Skeletal muscle tissue (tissue), 4 donors: ENCODE measurements around the gene ECSIT. TPM values are rescaled to one million over a fixed set of nuclear protein-coding genes. Genes with fewer than 3 reads are reported as not detected.

ENCODE experiments used
- H3K27ac ChIP-seq: one replicate; pipeline ENCODE4 v1.7.0; 2013; ENCODE audit warnings: mild to moderate bottlenecking, low read depth, low read length, inconsistent platforms
- H3K27me3 ChIP-seq, 3 donors: one replicate each; pipeline ENCODE4 v1.7.0; 2013; ENCODE audit warnings: low read length in 3 of 3; ENCODE audit not compliant: control insufficient read depth in 3 of 3, insufficient read depth in 3 of 3
- H3K36me3 ChIP-seq, 3 donors: one replicate each; pipeline ENCODE4 v1.7.0; 2013; ENCODE audit warnings: low read length in 3 of 3; ENCODE audit not compliant: control insufficient read depth in 3 of 3, insufficient read depth in 3 of 3
- H3K4me1 ChIP-seq, 3 donors: one replicate each; pipeline ENCODE4 v1.7.0; 2013; ENCODE audit warnings: low read length in 3 of 3, mild to moderate bottlenecking in 3 of 3; ENCODE audit not compliant: control insufficient read depth in 3 of 3, insufficient read depth in 3 of 3
- H3K4me3 ChIP-seq, 3 donors: one replicate each; pipeline ENCODE4 v1.7.0; 2013; ENCODE audit warnings: low read length in 3 of 3
- H3K9ac ChIP-seq, 3 donors: one replicate each; pipeline ENCODE4 v1.7.0; 2013; ENCODE audit warnings: low read length in 3 of 3, mild to moderate bottlenecking in 3 of 3, moderate library complexity in 2 of 3, low read depth in 1 of 3
- H3K9me3 ChIP-seq, 3 donors: one replicate each; pipeline ENCODE4 v1.7.0; 2013; ENCODE audit warnings: low read length in 3 of 3; ENCODE audit not compliant: control insufficient read depth in 3 of 3
- total RNA-seq: library from RNA; depleted of rRNA; stranded (reverse); fragments of >200 nt; gene quantifications from one replicate; pipeline ENCODE4 v1.2.3, GENCODE V29; 2014
- donor health status: Osteomylitis.

The ECSIT gene
- total RNA-seq, 1 donor from 2014 or later, result 43.8 TPM

DNA sequence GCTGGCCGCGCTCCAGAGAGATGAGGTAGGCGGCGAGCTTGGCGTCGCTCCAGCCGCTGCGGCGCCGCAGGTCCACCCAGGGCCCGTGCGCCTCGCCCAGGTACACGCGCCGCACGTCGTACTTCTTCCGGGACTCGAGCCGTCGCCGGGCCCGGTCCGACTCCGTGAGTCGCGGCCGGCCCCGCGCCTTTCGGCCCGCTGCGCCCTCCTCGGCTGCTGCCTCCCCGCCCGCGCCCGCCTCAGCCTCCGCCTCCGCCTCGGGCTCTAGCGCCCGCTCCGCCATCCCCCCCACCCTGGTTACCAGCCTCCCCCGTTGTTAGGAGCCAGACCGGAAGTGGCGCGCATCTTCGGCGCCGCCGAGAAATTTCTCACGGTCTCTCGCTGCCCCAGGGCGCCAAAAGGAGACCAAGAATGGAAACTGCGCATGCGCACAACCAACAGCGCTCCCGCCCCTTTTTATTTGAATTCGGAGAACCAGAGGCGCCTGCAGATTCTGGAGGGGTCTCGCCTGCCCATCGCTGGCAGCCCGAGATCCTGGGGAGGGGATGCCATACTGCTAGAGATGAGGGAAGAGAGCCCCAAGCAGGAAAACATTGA, 23.3 kb downstream of the ECSIT start, which contains the start of gene ZNF653:
Gene ZNF653 (minus strand): TSS at position 336 of the 597 bp plus-strand sequence. CDS start 53 bp downstream, at position 283.
- H3K27ac ChIP-seq, result peak within 1 kb of the TSS; percentile 96
- H3K36me3 ChIP-seq, result peaks cover 2 to 7% (median 4%) of the 10 kb centered on the region in 3 donors
- peak within 1 kb of the TSS; percentile 74 to 83 (median 83) for H3K9ac ChIP-seq
- H3K9me3 ChIP-seq, result no peaks in the 10 kb centered on the region
- H3K4me1 ChIP-seq, result peaks cover 6 to 11% (median 10%) of the 10 kb centered on the region in 3 donors
- H3K27me3 ChIP-seq, result no peaks in the 10 kb centered on the region
- peak within 1 kb of the TSS; percentile 65 to 82 (median 80) for H3K4me3 ChIP-seq

DNA sequence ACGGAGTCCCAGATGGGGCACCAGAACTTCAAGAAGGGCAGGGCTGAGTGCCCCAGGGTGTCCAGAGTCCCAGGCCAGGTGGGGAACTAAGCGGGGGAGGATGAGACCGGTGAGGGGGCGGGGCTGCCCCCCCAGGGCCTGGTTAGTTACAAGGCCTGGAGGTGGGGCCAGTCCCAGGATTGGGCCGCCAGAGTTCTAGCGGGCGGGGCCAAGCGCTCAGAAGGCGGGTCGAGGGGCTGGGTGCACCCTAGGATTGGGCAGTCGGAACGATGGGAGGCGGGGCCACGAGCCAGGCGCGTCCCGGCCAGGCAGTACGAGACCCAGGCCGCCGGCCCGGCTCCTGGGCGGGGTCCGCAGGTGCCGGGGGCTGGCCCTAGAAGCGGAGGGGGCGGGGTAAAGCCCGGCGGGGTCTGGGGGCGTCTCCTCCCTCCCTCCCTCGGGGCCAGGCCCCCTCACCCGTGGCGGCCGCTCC, 23.9 kb downstream of the ECSIT start:
- H3K36me3 ChIP-seq, result peaks cover 0 to 3% (median 2%) of the 10 kb centered on the region in 3 donors
- peak overlapping the region; percentile 65 to 82 (median 80) for H3K4me3 ChIP-seq
- peaks cover 6 to 11% (median 10%) of the 10 kb centered on the region in 3 donors for H3K4me1 ChIP-seq
- no peaks in the 10 kb centered on the region for H3K9me3 ChIP-seq
- H3K27me3 ChIP-seq, result no peaks in the 10 kb centered on the region
- H3K9ac ChIP-seq, result peak overlapping the region; percentile 74 to 83 (median 83)
- peak overlapping the region; percentile 96 for H3K27ac ChIP-seq

DNA sequence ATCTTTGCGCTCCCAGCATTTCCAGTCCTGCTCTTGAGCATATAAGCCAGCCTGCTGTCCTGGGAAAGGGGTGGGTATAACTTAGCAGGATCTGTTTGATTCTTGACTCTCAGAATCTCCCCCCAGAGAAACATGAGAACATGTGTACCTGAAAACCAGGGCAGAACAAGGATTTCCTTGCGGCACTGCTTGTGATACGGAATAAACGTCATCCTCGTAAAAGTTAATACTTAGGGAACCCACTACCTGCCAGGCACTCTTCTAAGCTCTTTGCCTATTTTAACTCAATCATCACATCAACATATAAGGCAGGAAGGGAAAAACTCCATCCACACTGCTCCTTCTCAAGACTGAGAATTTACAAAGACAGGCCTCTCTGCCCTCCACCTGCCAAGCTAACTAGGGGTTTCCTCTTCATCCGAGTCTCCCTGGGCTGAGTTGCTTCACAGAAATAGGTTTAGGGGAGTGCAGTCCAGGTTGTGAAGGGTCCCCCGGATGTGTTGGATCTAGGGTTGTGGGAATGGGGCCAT, 24.4 kb downstream of the ECSIT start:
- Histone ChIP-seq H3K36me3 (peaks cover 0 to 3% (median 2%) of the 10 kb centered on the region in 3 donors), H3K4me1 (peaks cover 6 to 11% (median 10%) of the 10 kb centered on the region in 3 donors), H3K9me3 (no peaks in the 10 kb centered on the region), H3K9ac (peak overlapping the region; percentile 68 to 83 (median 83)), H3K27ac (peak overlapping the region; percentile 96), H3K27me3 (no peaks in the 10 kb centered on the region), H3K4me3 (peak overlapping the region; percentile 65 to 82 (median 80))

DNA sequence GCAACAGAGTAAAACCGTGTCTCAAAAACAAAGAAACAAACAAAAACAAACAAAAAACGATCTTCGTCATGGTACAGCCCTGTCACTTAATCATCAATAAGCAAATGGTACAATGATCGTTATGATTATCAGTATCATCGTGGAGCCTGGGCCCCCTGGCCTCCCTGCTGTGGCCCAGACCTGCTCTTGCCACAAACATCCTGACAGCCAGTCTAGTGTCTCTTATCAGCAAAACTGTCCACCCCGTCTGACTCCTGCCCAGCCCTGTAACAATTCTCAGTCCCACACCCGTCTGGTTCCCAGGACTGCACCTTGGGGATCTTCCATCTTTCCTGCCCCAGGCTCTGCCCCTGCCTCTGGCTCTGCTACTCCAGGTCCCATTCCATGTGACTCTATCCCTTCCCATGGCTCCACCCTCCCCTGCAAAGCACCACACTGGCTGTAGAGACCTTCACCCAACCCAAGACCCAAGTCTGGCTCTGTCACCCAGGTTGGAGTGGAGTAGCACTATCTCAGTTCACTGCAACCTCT, 29.0 kb downstream of the ECSIT start:
- peaks cover 7 to 18% (median 16%) of the 10 kb centered on the region in 3 donors for H3K36me3 ChIP-seq
- peaks cover 0 to 5% (median 3%) of the 10 kb centered on the region in 3 donors for H3K4me1 ChIP-seq
- H3K27me3 ChIP-seq, result no peaks in the 10 kb centered on the region
- no peak overlapping the region for H3K27ac ChIP-seq
- no peaks in the 10 kb centered on the region for H3K9me3 ChIP-seq
- no peak overlapping the region for H3K9ac ChIP-seq
- H3K4me3 ChIP-seq, result no peak overlapping the region

DNA sequence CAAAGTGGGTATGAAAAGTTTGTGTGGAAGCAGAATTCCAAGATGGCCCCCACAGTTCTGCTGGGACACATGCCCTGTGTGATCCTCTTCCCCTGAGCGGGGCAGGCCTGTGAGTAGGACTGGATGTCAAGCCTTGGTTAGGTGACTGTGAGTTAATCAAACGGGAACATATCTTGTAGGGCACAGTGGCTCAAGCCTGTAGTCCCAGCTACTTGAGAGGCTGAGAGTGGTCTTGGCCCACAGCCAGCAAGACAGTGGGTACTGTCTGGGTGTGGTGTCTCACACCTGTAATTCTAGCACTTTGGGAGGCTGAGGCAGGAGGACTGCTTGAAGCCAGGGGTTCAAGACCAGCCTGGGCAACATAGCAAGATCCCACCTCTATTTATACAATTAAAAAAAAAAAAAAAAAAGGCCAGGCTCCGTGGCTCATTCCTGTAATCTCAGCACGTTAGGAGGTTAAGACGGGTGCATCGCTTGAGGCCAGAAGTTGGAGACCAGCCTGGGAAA, 29.7 kb downstream of the ECSIT start:
- H3K9me3 ChIP-seq, result no peaks in the 10 kb centered on the region
- H3K4me3 ChIP-seq, result no peak overlapping the region
- H3K27ac ChIP-seq, result no peak overlapping the region
- peaks cover 10 to 20% (median 17%) of the 10 kb centered on the region in 3 donors for H3K36me3 ChIP-seq
- no peaks in the 10 kb centered on the region for H3K4me1 ChIP-seq
- no peak overlapping the region for H3K9ac ChIP-seq
- H3K27me3 ChIP-seq, result no peaks in the 10 kb centered on the region

DNA sequence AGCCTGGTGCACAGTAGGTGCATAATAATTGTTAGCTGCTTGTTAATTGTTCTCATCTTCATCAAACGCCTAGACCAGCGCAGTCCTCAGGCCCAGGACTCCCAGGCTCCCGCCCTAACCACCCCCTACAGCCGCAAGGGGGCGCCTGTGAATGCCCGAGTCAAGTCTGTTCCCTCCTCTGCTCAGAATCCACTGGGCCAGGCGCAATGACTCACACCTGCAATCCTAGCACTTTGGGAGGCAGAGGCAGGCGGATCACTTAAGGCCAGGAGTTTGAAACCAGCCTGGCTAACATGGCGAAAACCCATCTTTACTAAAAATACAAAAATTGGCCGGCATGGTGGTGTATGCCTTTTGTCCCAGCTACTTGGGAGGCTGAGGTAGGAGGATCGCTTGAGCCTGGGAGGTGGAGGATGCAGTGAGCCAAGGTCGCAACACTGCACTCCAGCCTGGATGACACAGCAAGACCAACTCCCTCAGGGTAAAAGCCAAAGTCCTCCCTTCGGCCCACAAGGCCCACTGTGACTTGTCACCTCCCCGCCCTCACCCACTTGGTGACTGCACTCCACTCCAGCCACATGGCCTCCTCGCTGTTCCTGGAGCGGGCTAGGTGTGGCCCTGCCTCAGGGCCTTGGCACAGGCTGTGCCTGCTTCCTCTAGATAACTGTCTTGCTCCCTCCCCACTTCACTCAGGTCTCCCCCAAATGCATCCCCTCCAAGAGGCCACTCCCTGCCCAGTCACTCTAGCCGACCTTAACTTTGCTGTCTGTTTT, 32.4 kb downstream of the ECSIT start:
- H3K27ac ChIP-seq, result no peak overlapping the region
- H3K9ac ChIP-seq, result no peak overlapping the region
- H3K27me3 ChIP-seq, result no peaks in the 10 kb centered on the region
- H3K4me3 ChIP-seq, result no peak overlapping the region
- H3K36me3 ChIP-seq, result peaks cover 14 to 24% (median 17%) of the 10 kb centered on the region in 3 donors
- no peaks in the 10 kb centered on the region for H3K9me3 ChIP-seq
- no peaks in the 10 kb centered on the region for H3K4me1 ChIP-seq

DNA sequence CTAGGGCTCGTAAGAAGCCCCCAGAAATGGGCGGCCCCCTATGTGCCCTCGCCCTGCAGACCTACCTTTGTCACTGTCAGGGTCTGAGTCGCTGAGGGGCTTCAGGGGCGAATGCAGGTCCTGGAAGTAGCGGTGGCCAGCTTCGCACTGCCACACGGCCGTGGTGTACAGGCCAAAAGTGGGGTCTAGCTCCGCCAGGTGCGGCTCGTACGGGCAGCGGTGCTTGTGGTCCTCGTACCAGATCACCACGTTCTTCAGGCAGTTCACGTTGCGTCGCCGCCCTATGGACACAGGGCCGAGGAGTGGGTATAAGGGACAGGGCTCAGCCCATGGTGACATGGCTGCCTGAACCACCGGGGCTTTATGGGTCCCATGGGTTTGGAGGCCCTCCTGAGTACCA, 33.0 kb downstream of the ECSIT start:
- no peak overlapping the region for H3K4me3 ChIP-seq
- H3K27ac ChIP-seq, result no peak overlapping the region
- H3K9ac ChIP-seq, result no peak overlapping the region
- H3K9me3 ChIP-seq, result no peaks in the 10 kb centered on the region
- no peaks in the 10 kb centered on the region for H3K4me1 ChIP-seq
- H3K27me3 ChIP-seq, result no peaks in the 10 kb centered on the region
- peaks cover 18 to 26% (median 22%) of the 10 kb centered on the region in 3 donors for H3K36me3 ChIP-seq

DNA sequence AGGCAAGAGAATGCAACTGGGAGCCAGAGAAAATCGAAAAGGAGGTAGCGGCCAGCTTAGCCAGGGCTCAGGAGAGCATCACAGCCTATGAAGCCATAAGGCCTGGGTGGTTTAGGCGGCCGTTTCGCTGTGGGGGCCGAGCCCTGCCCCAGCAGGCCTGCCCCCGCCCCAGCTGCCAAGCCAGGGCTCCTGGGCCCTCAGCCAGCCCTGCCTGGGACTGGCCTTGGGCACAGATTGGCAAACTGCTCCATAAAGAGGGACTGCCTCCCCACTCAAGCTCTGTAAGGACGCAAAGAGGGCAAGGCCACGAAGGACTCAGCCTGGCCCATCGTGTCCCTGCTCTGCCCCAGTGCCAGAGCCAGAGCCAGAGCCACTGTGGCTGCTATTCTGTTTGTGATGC, 33.5 kb downstream of the ECSIT start:
- Histone ChIP-seq H3K4me3 (no peak overlapping the region), H3K27ac (no peak overlapping the region), H3K27me3 (no peaks in the 10 kb centered on the region), H3K9me3 (no peaks in the 10 kb centered on the region), H3K36me3 (peaks cover 20 to 26% (median 25%) of the 10 kb centered on the region in 3 donors), H3K9ac (no peak overlapping the region), H3K4me1 (no peaks in the 10 kb centered on the region)

DNA sequence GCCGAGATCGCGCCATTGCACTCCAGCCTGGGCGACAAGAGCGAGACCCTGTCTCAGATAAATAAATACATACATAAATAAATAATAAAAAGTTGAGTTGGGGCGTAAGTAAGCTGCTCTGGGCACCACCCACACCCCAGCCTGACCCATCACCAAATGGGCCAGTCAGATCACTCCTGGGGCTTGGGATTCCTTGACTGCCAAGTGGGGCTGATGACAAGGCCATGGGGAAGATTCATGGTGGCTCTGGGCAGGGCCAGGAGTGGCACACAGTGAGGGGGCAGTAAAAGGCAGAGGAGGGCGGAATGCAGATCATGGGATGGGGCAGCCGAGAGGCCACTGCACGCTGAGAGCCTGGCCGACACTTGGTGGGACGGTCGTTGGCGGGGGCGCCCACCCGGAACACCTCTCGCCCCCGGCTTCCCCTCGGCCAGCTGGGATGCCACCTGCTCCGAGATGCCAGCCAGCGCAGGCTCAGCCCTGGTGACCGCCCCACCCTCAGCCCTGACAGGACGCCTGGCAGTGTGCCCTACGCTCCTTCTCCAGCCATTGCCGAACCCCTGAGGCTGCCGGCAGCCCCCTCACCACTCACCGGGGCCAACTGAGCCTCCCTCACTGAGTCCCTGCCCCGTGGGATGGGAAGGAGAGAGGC, 34.2 kb downstream of the ECSIT start:
- no peaks in the 10 kb centered on the region for H3K27me3 ChIP-seq
- no peaks in the 10 kb centered on the region for H3K4me1 ChIP-seq
- H3K36me3 ChIP-seq, result peaks cover 20 to 26% (median 25%) of the 10 kb centered on the region in 3 donors
- H3K27ac ChIP-seq, result no peak overlapping the region
- H3K9ac ChIP-seq, result no peak overlapping the region
- H3K4me3 ChIP-seq, result no peak overlapping the region
- no peaks in the 10 kb centered on the region for H3K9me3 ChIP-seq
